ENCODE measurements around the gene PPP1R3A. TPM values are rescaled to one million over a fixed set of nuclear protein-coding genes. Genes with fewer than 3 reads are reported as not detected.

Gene PPP1R3A
- total RNA-seq, 1 experiment from 2014 or later, result 0.07 TPM

GRCh38 chr7:113832196-113832745 is 86.5 kb downstream of the PPP1R3A start:
- H3K27ac Mint-ChIP-seq, result no peak overlapping the region
- ChIA-PET CTCF (no interaction called here), POLR2A (no interaction called here)
- no peak for DNase-seq (ENCODE audit: low spot score)
- H3K27me3 Mint-ChIP-seq (ENCODE audit: low read depth), result peaks cover 3% of the 10 kb centered on the region; the same call in 1 of the 2 replicates
- no peaks in the 10 kb centered on the region for H3K9me3 Mint-ChIP-seq
- ATAC-seq, result no peak
- H3K36me3 Mint-ChIP-seq, result no peaks in the 10 kb centered on the region
- H3K4me1 Mint-ChIP-seq, result peaks cover under 1% of the 10 kb centered on the region; the same call in 1 of the 2 replicates
- TF ChIP-seq HMGXB4 (CRISPR knock-in tag; IDR thresholded peaks at IDR 0.05) (no peak), NR3C1 (CRISPR knock-in tag; conservative IDR thresholded peaks at IDR 0.05; ENCODE audit: low read depth) (no peak), E2F5 (CRISPR knock-in tag; IDR thresholded peaks at IDR 0.05) (no peak), KAT7 (CRISPR knock-in tag; IDR thresholded peaks at IDR 0.05; ENCODE audit: borderline replicate concordance) (no peak), ZBTB21 (CRISPR knock-in tag; IDR thresholded peaks at IDR 0.05; ENCODE audit: borderline replicate concordance) (no peak), RELA (CRISPR knock-in tag; IDR thresholded peaks at IDR 0.05; ENCODE audit: borderline replicate concordance) (no peak), TEAD1 (CRISPR knock-in tag; IDR thresholded peaks at IDR 0.05) (no peak), CREM (CRISPR knock-in tag; IDR thresholded peaks at IDR 0.05) (no peak)
- TF ChIP-seq, protein P1, sequence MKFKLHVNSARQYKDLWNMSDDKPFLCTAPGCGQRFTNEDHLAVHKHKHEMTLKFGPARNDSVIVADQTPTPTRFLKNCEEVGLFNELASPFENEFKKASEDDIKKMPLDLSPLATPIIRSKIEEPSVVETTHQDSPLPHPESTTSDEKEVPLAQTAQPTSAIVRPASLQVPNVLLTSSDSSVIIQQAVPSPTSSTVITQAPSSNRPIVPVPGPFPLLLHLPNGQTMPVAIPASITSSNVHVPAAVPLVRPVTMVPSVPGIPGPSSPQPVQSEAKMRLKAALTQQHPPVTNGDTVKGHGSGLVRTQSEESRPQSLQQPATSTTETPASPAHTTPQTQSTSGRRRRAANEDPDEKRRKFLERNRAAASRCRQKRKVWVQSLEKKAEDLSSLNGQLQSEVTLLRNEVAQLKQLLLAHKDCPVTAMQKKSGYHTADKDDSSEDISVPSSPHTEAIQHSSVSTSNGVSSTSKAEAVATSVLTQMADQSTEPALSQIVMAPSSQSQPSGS (CRISPR knock-in tag; IDR thresholded peaks at IDR 0.05; ENCODE audit: borderline replicate concordance, low read depth), result no peak
- TF ChIP-seq, protein P2, sequence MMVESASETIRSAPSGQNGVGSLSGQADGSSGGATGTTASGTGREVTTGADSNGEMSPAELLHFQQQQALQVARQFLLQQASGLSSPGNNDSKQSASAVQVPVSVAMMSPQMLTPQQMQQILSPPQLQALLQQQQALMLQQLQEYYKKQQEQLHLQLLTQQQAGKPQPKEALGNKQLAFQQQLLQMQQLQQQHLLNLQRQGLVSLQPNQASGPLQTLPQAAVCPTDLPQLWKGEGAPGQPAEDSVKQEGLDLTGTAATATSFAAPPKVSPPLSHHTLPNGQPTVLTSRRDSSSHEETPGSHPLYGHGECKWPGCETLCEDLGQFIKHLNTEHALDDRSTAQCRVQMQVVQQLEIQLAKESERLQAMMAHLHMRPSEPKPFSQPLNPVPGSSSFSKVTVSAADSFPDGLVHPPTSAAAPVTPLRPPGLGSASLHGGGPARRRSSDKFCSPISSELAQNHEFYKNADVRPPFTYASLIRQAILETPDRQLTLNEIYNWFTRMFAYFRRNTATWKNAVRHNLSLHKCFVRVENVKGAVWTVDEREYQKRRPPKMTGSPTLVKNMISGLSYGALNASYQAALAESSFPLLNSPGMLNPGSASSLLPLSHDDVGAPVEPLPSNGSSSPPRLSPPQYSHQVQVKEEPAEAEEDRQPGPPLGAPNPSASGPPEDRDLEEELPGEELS (CRISPR knock-in tag; IDR thresholded peaks at IDR 0.05), result no peak
- H3K4me3 Mint-ChIP-seq, result no peak overlapping the region

DNA sequence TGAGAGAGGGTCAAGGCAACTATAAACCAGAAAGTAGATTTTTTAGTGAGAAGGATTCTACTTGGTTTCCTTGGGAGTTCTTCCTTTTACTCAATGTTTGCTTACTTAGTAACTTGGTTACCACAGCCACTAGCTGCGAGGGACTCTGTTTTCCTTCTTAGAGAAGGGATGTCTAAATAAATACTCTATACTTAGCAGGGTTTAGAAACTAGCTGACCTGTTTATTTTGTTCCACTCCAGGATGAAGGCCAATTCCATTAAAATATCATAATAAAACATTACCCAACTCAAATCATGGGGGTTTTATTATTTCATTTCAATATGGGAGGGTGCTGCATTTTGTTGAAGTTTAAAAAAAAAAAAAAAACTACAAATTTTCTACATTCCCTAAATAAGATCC is 87.3 kb downstream of the PPP1R3A start:
- peaks cover 7% of the 10 kb centered on the region; the same call in 1 of the 2 replicates for H3K27me3 Mint-ChIP-seq (ENCODE audit: low read depth)
- DNase-seq (ENCODE audit: low spot score), result no peak
- ChIA-PET CTCF (interaction anchor here (1.3 kb wide), 1 partner anchor 671 kb away, joined by 5 read pairs; no protein-coding TSS in a partner anchor), POLR2A (interaction anchor here (0.6 kb wide), 1 partner anchor 115 kb away, joined by 3 read pairs; no protein-coding TSS in a partner anchor)
- peaks cover 4% of the 10 kb centered on the region for H3K9me3 Mint-ChIP-seq
- ATAC-seq, result no peak
- no peaks in the 10 kb centered on the region for H3K36me3 Mint-ChIP-seq
- no peak overlapping the region for H3K27ac Mint-ChIP-seq
- H3K4me1 Mint-ChIP-seq, result peaks cover 7% of the 10 kb centered on the region
- no peak overlapping the region for H3K4me3 Mint-ChIP-seq
- TF ChIP-seq ZNF416 (CRISPR knock-in tag; IDR thresholded peaks at IDR 0.05), result no peak
- no peak for TF ChIP-seq AFF4 (CRISPR knock-in tag; IDR thresholded peaks at IDR 0.05; ENCODE audit: borderline replicate concordance)
- no peak for TF ChIP-seq ZNF219 (CRISPR knock-in tag; IDR thresholded peaks at IDR 0.05; ENCODE audit: borderline replicate concordance)
- TF ChIP-seq ATF1 (CRISPR knock-in tag; IDR thresholded peaks at IDR 0.05), result no peak
- TF ChIP-seq NFATC4 (CRISPR knock-in tag; IDR thresholded peaks at IDR 0.05), result no peak
- TF ChIP-seq EMX1 (CRISPR knock-in tag; IDR thresholded peaks at IDR 0.05), result no peak
- TF ChIP-seq, protein P3, sequence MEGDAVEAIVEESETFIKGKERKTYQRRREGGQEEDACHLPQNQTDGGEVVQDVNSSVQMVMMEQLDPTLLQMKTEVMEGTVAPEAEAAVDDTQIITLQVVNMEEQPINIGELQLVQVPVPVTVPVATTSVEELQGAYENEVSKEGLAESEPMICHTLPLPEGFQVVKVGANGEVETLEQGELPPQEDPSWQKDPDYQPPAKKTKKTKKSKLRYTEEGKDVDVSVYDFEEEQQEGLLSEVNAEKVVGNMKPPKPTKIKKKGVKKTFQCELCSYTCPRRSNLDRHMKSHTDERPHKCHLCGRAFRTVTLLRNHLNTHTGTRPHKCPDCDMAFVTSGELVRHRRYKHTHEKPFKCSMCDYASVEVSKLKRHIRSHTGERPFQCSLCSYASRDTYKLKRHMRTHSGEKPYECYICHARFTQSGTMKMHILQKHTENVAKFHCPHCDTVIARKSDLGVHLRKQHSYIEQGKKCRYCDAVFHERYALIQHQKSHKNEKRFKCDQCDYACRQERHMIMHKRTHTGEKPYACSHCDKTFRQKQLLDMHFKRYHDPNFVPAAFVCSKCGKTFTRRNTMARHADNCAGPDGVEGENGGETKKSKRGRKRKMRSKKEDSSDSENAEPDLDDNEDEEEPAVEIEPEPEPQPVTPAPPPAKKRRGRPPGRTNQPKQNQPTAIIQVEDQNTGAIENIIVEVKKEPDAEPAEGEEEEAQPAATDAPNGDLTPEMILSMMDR (IDR thresholded peaks at IDR 0.05), result no peak
- TF ChIP-seq, protein P4, sequence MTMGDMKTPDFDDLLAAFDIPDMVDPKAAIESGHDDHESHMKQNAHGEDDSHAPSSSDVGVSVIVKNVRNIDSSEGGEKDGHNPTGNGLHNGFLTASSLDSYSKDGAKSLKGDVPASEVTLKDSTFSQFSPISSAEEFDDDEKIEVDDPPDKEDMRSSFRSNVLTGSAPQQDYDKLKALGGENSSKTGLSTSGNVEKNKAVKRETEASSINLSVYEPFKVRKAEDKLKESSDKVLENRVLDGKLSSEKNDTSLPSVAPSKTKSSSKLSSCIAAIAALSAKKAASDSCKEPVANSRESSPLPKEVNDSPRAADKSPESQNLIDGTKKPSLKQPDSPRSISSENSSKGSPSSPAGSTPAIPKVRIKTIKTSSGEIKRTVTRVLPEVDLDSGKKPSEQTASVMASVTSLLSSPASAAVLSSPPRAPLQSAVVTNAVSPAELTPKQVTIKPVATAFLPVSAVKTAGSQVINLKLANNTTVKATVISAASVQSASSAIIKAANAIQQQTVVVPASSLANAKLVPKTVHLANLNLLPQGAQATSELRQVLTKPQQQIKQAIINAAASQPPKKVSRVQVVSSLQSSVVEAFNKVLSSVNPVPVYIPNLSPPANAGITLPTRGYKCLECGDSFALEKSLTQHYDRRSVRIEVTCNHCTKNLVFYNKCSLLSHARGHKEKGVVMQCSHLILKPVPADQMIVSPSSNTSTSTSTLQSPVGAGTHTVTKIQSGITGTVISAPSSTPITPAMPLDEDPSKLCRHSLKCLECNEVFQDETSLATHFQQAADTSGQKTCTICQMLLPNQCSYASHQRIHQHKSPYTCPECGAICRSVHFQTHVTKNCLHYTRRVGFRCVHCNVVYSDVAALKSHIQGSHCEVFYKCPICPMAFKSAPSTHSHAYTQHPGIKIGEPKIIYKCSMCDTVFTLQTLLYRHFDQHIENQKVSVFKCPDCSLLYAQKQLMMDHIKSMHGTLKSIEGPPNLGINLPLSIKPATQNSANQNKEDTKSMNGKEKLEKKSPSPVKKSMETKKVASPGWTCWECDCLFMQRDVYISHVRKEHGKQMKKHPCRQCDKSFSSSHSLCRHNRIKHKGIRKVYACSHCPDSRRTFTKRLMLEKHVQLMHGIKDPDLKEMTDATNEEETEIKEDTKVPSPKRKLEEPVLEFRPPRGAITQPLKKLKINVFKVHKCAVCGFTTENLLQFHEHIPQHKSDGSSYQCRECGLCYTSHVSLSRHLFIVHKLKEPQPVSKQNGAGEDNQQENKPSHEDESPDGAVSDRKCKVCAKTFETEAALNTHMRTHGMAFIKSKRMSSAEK (CRISPR knock-in tag; IDR thresholded peaks at IDR 0.05; ENCODE audit: borderline replicate concordance), result no peak
